ENCODE results near the gene XG.
"Not testable (repeated sequence)": the region's sequence is repeated elsewhere in the genome, so short reads cannot be mapped to it uniquely, and the experiment has no call there.

XG gene

DNA sequence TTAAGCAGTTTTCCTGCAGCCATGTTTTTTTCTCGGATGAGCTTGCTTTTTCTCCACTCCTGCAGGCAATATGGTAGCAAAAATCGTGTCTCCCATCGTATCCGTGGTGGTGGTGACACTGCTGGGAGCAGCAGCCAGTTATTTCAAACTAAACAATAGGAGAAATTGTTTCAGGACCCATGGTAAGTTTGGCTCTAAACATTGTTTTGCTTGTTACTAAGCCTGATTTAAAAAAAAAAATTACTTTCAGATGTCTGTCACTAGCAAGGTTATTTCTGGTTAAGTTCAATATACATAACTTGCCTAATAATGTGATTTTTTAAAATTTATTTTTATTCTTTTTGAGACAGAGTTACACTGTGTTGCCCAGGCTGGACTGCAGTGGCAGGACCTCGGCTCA, 59.4 kb downstream of the XG start:
- Histone ChIP-seq H3K27ac (ENCODE audit: poor library complexity, severe bottlenecking) (no peak overlapping the region), H3K36me3 (ENCODE audit: low read depth) (no peaks in the 10 kb centered on the region), H3K4me1 (ENCODE audit: insufficient read depth, poor library complexity, severe bottlenecking) (no peaks in the 10 kb centered on the region), H3K9me3 (ENCODE audit: severe bottlenecking) (no peaks in the 10 kb centered on the region), H3K4me3 (ENCODE audit: severe bottlenecking) (no peak overlapping the region), H3K27me3 (ENCODE audit: insufficient read depth, poor library complexity, severe bottlenecking) (no peaks in the 10 kb centered on the region)
- ATAC-seq (ENCODE audit: low read depth) = no peak
- no peak for DNase-seq (ENCODE audit: low spot score)
- no peak for TF ChIP-seq CTCF (IDR thresholded peaks at IDR 0.05; ENCODE audit: poor library complexity, severe bottlenecking)

GRCh38 chrX:2812161-2812907, 60.5 kb downstream of the XG start:
- H3K27ac ChIP-seq (ENCODE audit: poor library complexity, severe bottlenecking) = peak overlapping the region; percentile 26
- not testable (repeated sequence) for H3K4me3 ChIP-seq (ENCODE audit: severe bottlenecking); DNase-seq (ENCODE audit: low spot score); H3K9me3 ChIP-seq (ENCODE audit: severe bottlenecking); H3K36me3 ChIP-seq (ENCODE audit: low read depth); H3K27me3 ChIP-seq (ENCODE audit: insufficient read depth, poor library complexity, severe bottlenecking); H3K4me1 ChIP-seq (ENCODE audit: insufficient read depth, poor library complexity, severe bottlenecking)
- ATAC-seq (ENCODE audit: low read depth) = peak; percentile 91
- TF ChIP-seq CTCF (IDR thresholded peaks at IDR 0.05; ENCODE audit: poor library complexity, severe bottlenecking) = peak; percentile 59

DNA sequence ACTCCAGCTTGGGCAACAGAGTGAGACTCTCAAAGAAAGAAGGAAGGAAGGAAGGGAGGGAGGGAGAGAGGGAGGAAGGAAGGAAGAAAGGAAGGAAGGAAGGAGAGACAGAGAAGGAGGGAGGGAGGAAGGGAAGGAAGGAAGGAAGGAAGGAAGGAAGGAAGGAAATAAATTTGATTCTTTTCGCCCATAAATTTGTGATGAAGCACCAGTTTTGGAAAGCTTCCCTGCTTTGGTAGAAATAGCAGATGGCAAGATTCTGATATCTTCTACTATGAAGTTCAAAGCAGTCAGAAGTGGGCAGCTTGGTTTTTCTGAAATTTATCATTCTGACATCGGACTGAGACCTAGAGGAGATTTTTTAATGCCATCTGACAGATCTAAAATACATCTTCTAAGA, 65.2 kb downstream of the XG start:
- no peak overlapping the region for H3K27ac ChIP-seq (ENCODE audit: poor library complexity, severe bottlenecking)
- no peak for TF ChIP-seq CTCF (IDR thresholded peaks at IDR 0.05; ENCODE audit: poor library complexity, severe bottlenecking)
- H3K4me3 ChIP-seq (ENCODE audit: severe bottlenecking) = no peak overlapping the region
- no peaks in the 10 kb centered on the region for H3K36me3 ChIP-seq (ENCODE audit: low read depth)
- DNase-seq (ENCODE audit: low spot score) (no peak), ATAC-seq (ENCODE audit: low read depth) (no peak)
- no peaks in the 10 kb centered on the region for H3K9me3 ChIP-seq (ENCODE audit: severe bottlenecking)
- H3K4me1 ChIP-seq (ENCODE audit: insufficient read depth, poor library complexity, severe bottlenecking) = no peaks in the 10 kb centered on the region
- no peaks in the 10 kb centered on the region for H3K27me3 ChIP-seq (ENCODE audit: insufficient read depth, poor library complexity, severe bottlenecking)

DNA sequence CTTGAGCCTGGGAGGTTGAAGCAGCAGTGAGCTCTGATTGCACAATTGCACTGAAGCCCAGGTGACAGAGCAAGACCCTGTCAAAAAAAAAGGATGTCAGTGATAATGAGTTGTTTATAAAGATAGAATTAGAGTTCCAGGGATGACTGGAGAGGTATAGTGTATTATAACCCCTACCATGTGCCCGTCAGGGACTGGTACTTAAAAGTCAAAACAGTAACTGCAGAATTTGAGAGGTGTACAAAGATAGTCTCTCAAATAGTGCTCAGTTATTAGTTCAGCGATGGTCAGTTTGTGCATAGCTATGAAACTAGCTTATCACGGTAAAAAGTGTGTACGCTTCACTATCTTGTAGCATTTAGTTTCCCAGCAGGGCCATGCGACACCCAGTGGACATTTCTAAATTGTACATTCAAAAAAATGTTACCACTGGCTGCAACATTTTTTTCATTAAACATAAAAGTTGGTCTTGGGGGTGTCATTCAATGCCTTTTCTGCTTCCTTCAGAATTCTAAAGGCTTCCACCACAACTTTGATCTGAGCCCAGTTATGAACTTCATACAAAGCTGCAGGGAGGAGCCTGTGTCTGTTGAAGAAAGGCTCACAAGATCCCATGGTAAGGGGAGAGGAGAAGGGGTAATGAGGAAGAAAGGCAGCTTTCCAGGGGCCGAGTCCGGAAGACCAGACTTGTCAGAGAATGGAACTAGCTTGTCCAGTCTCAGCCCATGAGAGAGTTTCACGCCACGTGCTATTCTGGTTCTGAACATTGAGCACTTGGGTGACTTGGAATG, 67.7 kb downstream of the XG start:
- 0 out of 3 replicates have a peak, but pooled peaks have one; percentile 25 for ATAC-seq (ENCODE audit: low read depth)
- H3K4me1 ChIP-seq (ENCODE audit: insufficient read depth, poor library complexity, severe bottlenecking) = no peaks in the 10 kb centered on the region
- TF ChIP-seq CTCF (IDR thresholded peaks at IDR 0.05; ENCODE audit: poor library complexity, severe bottlenecking) = peak; percentile 62
- H3K27ac ChIP-seq (ENCODE audit: poor library complexity, severe bottlenecking) = no peak overlapping the region
- no peak for DNase-seq (ENCODE audit: low spot score)
- H3K4me3 ChIP-seq (ENCODE audit: severe bottlenecking) = no peak overlapping the region
- H3K36me3 ChIP-seq (ENCODE audit: low read depth) = no peaks in the 10 kb centered on the region
- no peaks in the 10 kb centered on the region for H3K9me3 ChIP-seq (ENCODE audit: severe bottlenecking)
- no peaks in the 10 kb centered on the region for H3K27me3 ChIP-seq (ENCODE audit: insufficient read depth, poor library complexity, severe bottlenecking)
